IPS DF 6.9 (cell line): Measurements from ENCODE around the gene TBC1D22A.
"Not testable (repeated sequence)": the region's sequence is repeated elsewhere in the genome, so short reads cannot be mapped to it uniquely, and the experiment has no call there.

Source experiments
- DNase-seq: peaks from one replicate; pipeline ENCODE4 v3.0.0-alpha.2; 2013; ENCODE audit warnings: low read depth, low spot score
- H3K27ac ChIP-seq: one replicate; pipeline ENCODE4 v1.5.1; 2013; ENCODE audit warnings: low read length, control low read depth
- H3K27me3 ChIP-seq: 2 replicates; pipeline ENCODE4 v1.6.1; 2013; ENCODE audit warnings: mild to moderate bottlenecking, low read length; ENCODE audit not compliant: control insufficient read depth, insufficient read depth
- H3K36me3 ChIP-seq: 2 replicates; pipeline ENCODE4 v1.6.1; 2013; ENCODE audit warnings: low read length; ENCODE audit not compliant: control insufficient read depth, insufficient read depth
- H3K4me1 ChIP-seq: 2 replicates; pipeline ENCODE4 v1.6.1; 2013; ENCODE audit warnings: low read length; ENCODE audit not compliant: control insufficient read depth, insufficient read depth
- H3K4me3 ChIP-seq: 2 replicates; pipeline ENCODE4 v1.5.1; 2013; ENCODE audit warnings: mild to moderate bottlenecking, low read length
- H3K9me3 ChIP-seq: 2 replicates; pipeline ENCODE4 v1.6.1; 2013; ENCODE audit warnings: low read length, inconsistent platforms; ENCODE audit not compliant: control insufficient read depth, insufficient read depth
- WGBS: extraction: QIAGEN DNeasy Blood & Tissue Kit; methylation state at CpG from one replicate; pipeline ENCODE4 v1.1.7; 2013; ENCODE audit warnings: mixed read lengths, missing lambda C conversion rate; ENCODE audit not compliant: insufficient read length, insufficient coverage; 5-methylcytosine and 5-hydroxymethylcytosine counted together

The TBC1D22A gene

DNA sequence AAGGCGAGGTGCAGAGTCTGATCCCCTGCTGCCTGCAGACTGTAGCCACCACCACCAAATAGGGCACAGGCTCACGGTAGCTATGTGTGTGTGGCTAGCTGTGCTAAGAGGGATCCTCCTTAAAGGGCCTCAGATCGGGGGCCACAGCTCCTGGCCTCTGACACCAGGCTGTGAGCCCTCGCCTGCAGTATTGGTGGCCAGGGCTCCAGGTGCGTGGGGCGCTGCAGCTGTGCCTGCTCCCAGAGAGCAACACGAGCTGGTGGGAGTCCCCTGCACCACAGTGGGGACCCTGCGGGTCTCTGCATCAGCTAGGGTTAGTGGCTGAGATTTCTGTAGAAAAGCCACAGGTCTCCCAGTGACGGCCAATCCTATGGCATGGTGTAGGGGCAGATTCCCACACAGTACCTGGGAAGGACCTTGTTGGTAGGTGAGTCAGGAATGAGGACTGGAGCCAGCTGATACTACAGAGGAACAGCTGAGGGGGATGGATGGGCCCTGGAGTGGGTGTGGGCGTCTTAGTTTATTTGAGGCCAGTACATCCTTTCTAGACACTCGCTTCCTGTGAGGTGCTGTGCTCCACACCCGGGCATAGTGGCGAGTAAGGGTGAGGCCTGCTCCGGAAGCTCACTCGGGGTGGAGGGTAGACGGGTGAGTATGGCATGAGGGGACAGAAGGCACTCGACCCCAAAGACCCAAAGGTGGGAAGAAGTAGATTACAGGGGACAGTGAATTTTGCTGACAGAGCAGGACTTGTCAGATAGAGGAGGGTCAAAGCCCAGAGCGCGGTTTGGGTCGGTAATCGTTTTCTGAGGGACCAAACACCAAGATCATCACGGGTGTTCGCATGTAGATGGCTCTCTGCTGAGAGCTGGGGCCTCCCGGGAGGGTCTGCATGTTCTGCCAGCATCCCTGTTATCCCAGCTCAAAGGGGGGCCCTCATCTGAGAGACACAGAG is 212.5 kb downstream of the TBC1D22A start:
- no peak for DNase-seq
- no CpG with 5 or more reads among the region's 24 CpGs for WGBS

GRCh38 chr22:46976143-46976542 is 213.7 kb downstream of the TBC1D22A start:
- Histone ChIP-seq H3K4me1 (no peaks in the 10 kb centered on the region), H3K4me3 (no peak overlapping the region), H3K9me3 (no peaks in the 10 kb centered on the region), H3K27ac (no peak overlapping the region), H3K27me3 (no peaks in the 10 kb centered on the region), H3K36me3 (no peaks in the 10 kb centered on the region)
- no peak for DNase-seq
- WGBS, result no CpG with 5 or more reads among the region's 13 CpGs

More for the DNA sequence above, 212.5 kb downstream of the TBC1D22A start:
- Histone ChIP-seq H3K36me3 (no peaks in the 10 kb centered on the region), H3K27ac (no peak overlapping the region), H3K4me1 (no peaks in the 10 kb centered on the region), H3K9me3 (no peaks in the 10 kb centered on the region), H3K4me3 (no peak overlapping the region), H3K27me3 (no peaks in the 10 kb centered on the region)

DNA sequence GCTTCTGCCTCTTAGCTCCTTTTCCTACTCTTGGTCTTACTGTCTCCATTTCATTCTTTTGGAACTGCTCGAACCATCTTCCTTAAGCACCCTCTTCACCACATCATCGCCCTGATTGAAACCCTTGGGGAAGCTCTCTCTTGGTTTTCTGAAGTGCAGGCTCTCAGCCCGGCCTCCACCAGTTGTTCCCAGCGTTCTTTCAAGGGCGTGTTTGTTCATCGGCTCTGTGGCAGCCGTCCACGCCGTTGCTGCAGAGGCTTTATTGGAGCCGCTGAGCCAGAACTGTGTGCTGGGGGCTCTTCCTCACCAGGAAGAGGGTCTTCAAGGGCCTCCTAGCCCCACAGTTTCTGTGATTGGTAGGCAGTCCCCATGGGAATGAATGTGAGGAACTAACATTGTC is 214.1 kb downstream of the TBC1D22A start:
- Histone ChIP-seq H3K36me3 (no peaks in the 10 kb centered on the region), H3K4me1 (no peaks in the 10 kb centered on the region), H3K4me3 (no peak overlapping the region), H3K27ac (no peak overlapping the region), H3K9me3 (no peaks in the 10 kb centered on the region), H3K27me3 (no peaks in the 10 kb centered on the region)
- no CpG with 5 or more reads among the region's 10 CpGs for WGBS
- DNase-seq, result no peak

GRCh38 chr22:46977656-46978343 is 215.3 kb downstream of the TBC1D22A start:
- no CpG with 5 or more reads among the region's 14 CpGs for WGBS
- Histone ChIP-seq H3K4me3 (no peak overlapping the region), H3K4me1 (no peaks in the 10 kb centered on the region)

GRCh38 chr22:46978668-46979067 is 216.2 kb downstream of the TBC1D22A start:
- H3K4me1 ChIP-seq, H3K9me3 ChIP-seq, H3K36me3 ChIP-seq, H3K27ac ChIP-seq, H3K4me3 ChIP-seq, H3K27me3 ChIP-seq, DNase-seq: not testable (repeated sequence)
- WGBS, result no CpG with 5 or more reads among the region's 12 CpGs

More at GRCh38 chr22:46977656-46978343, 215.3 kb downstream of the TBC1D22A start:
- Histone ChIP-seq H3K27ac (no peak overlapping the region), H3K36me3 (no peaks in the 10 kb centered on the region), H3K27me3 (no peaks in the 10 kb centered on the region), H3K9me3 (no peaks in the 10 kb centered on the region)
- no peak for DNase-seq

DNA sequence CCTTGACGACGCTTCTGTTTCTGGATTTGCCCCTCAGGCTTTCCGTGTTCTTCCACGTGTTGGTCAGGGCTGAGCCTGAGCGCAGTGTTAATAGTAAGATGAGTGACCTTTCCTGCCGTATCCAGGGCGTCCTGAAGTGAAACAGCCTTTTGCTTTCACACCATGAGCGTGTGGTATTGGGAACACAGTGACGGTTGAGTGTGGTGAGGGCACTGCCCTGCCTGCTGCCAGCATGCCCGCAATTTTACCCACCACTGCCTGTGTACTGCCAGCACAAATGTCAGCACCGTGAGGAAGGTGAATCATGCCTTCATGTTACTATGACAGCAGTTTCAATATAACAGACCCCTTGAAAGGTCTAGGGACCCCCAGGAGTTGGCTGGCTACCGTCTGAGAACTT is 217.1 kb downstream of the TBC1D22A start:
- H3K9me3 ChIP-seq, result no peaks in the 10 kb centered on the region
- H3K36me3 ChIP-seq, result no peaks in the 10 kb centered on the region
- no peaks in the 10 kb centered on the region for H3K27me3 ChIP-seq
- no peaks in the 10 kb centered on the region for H3K4me1 ChIP-seq
- no peak for DNase-seq
- WGBS, result no CpG with 5 or more reads among the region's 12 CpGs
- H3K27ac ChIP-seq, result no peak overlapping the region
- no peak overlapping the region for H3K4me3 ChIP-seq

GRCh38 chr22:46980392-46980791 is 217.9 kb downstream of the TBC1D22A start:
- no peak for DNase-seq
- no peaks in the 10 kb centered on the region for H3K36me3 ChIP-seq
- WGBS, result no CpG with 5 or more reads among the region's 3 CpGs

GRCh38 chr22:46982635-46983034 is 220.2 kb downstream of the TBC1D22A start:
- Histone ChIP-seq H3K9me3 (no peaks in the 10 kb centered on the region), H3K27me3 (no peaks in the 10 kb centered on the region), H3K27ac (no peak overlapping the region), H3K36me3 (no peaks in the 10 kb centered on the region), H3K4me3 (no peak overlapping the region), H3K4me1 (no peaks in the 10 kb centered on the region)
- DNase-seq, result no peak
- no CpG with 5 or more reads among the region's 14 CpGs for WGBS

More at GRCh38 chr22:46980392-46980791, 217.9 kb downstream of the TBC1D22A start:
- no peaks in the 10 kb centered on the region for H3K4me1 ChIP-seq
- no peaks in the 10 kb centered on the region for H3K9me3 ChIP-seq
- no peak overlapping the region for H3K27ac ChIP-seq
- no peak overlapping the region for H3K4me3 ChIP-seq
- H3K27me3 ChIP-seq, result no peaks in the 10 kb centered on the region

- Histone ChIP-seq H3K27ac (no peak overlapping the region), H3K36me3 (no peaks in the 10 kb centered on the region), H3K4me1 (no peaks in the 10 kb centered on the region), H3K27me3 (no peaks in the 10 kb centered on the region), H3K9me3 (no peaks in the 10 kb centered on the region), H3K4me3 (no peak overlapping the region)
- DNase-seq, result no peak
- WGBS, result no CpG with 5 or more reads among the region's 4 CpGs
These were observed 220.6 kb downstream of the TBC1D22A start for GRCh38 chr22:46983046-46983445.

DNA sequence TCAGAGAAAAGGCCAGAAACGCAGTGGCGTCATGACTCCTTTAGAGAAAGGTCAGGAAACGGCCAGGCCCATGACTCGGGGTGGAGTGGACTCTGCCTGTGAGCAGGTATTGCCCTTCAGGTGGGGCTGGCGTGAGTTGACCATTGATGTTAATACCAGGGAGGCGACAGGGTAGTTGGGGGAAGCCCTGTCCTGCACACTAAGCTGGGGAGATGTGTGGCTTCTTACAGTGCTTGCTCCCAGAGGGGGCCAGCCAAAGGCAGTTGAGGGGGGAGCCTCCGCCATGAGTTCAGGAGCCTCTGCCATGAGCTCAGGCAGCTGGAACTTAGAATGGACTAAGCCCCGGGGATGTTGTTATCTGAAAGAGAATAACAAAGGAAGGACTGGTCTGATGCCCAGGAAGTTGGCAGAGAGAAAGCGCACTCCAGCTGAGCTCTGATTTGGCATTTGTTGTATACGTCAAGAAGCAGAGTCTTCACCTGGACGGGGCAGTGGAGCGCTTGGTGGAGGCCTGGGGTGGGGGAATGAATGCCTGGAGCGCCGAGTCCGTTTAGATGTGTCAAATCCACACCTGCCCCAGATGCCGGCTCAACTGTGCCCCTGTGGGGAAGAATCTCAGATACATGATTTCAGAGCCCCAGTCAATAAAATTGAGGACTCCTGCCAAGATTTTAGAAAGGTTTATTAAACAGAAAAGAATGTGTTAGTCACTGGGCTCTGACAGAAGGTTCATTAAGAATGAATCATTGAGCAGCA is 222.5 kb downstream of the TBC1D22A start:
- H3K27me3 ChIP-seq, result no peaks in the 10 kb centered on the region
- DNase-seq, result no peak

More for the DNA sequence above, 222.5 kb downstream of the TBC1D22A start:
- WGBS, result no CpG with 5 or more reads among the region's 16 CpGs
- Histone ChIP-seq H3K36me3 (no peaks in the 10 kb centered on the region), H3K4me3 (no peak overlapping the region), H3K27ac (no peak overlapping the region), H3K4me1 (no peaks in the 10 kb centered on the region), H3K9me3 (no peaks in the 10 kb centered on the region)
